Effector memory CD8-positive, alpha-beta T cell (primary cell): ENCODE results near the gene STK32A.

Experiments
- ATAC-seq: fragments of 150-1000 bp; cut with Tn5 transposase; replicated peaks from 2 replicates; pipeline ENCODE4 v1.10.0; 2021; ENCODE audit warnings: mild to moderate bottlenecking, moderate library complexity
- DNase-seq, 3 experiments: peaks; one replicate each; pipeline ENCODE4 v3.0.0; 2021
- H3K27ac Mint-ChIP-seq, 2 donors: one replicate each; pipeline ENCODE4 v1.8.0; 2022; ENCODE audit warnings: mild to moderate bottlenecking in 2 of 2, mixed read lengths in 2 of 2, moderate library complexity in 2 of 2
- H3K27me3 Mint-ChIP-seq, 2 donors: one replicate each; pipeline ENCODE4 v1.8.0; 2022; ENCODE audit warnings: mixed read lengths in 2 of 2
- H3K36me3 Mint-ChIP-seq: one replicate; pipeline ENCODE4 v1.8.0; 2022; ENCODE audit warnings: mild to moderate bottlenecking, moderate library complexity, mixed read lengths; ENCODE audit not compliant: insufficient read depth
- H3K4me1 Mint-ChIP-seq, 2 donors: one replicate each; pipeline ENCODE4 v1.8.0; 2022; ENCODE audit warnings: low read depth in 2 of 2, mixed read lengths in 2 of 2
- H3K4me3 Mint-ChIP-seq, 2 donors: one replicate each; pipeline ENCODE4 v1.8.0; 2022; ENCODE audit warnings: mild to moderate bottlenecking in 2 of 2, mixed read lengths in 2 of 2, moderate library complexity in 2 of 2
- H3K9me3 Mint-ChIP-seq, 2 donors: one replicate each; pipeline ENCODE4 v1.8.0; 2022; ENCODE audit warnings: mixed read lengths in 2 of 2

The STK32A gene

DNA sequence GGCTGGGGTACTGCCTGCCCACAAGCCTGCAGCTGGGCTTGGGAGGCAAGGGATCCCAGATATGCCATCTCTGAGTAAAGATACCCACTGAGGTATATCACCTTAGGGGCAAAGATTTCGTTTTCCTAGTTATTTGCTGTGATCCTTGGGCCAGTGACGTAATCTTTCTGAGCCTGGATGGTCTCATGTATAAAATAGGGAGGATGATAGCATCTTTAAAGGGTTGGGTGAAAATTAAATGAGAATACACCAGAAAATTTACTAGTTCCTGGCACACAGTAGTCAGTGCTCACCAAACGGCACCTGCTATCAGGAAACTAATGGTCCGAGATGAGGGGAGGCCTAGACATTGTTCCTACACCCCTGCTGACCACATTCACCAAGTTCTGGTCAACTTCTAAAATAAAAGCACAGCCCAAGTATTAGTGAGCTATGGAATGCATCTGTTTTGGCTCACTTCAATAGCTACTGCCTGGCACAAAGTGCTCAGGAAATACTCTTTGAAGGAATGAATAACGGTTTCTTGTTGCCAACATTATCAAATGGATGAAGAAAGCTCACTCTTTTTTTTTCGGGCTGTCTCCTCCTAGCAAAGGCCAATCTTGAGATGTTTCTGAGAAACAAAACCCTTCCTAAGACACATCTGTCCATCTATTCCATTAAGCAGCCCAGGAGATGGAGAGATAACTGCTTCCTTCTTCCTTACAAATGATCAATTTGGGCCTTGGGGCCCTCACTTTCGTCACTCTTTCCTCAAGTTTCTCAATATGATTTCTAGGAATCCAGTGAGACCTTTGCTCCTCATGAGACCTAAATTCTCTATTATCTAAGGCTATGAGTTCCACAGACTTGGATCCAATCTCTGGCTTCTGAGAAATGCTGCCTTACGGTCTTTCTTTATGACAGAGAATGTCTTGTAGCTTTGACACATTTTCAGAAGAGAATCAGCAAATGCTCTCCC lies 176.8 kb downstream of the STK32A start:
- no peaks in the 10 kb centered on the region for H3K36me3 Mint-ChIP-seq

GRCh38 chr5:147412561-147412960 lies 177.7 kb downstream of the STK32A start:
- no peak overlapping the region for H3K4me3 Mint-ChIP-seq
- no peaks in the 10 kb centered on the region for H3K9me3 Mint-ChIP-seq
- no peaks in the 10 kb centered on the region for H3K36me3 Mint-ChIP-seq
- H3K27me3 Mint-ChIP-seq, result peaks cover 12 to 28% of the 10 kb centered on the region in 2 donors
- H3K27ac Mint-ChIP-seq, result no peak overlapping the region
- H3K4me1 Mint-ChIP-seq, result no peaks in the 10 kb centered on the region
- DNase-seq (no peak), ATAC-seq (no peak)

More for the DNA sequence above, 176.8 kb downstream of the STK32A start:
- DNase-seq, result no peak
- ATAC-seq, result no peak
- H3K27ac Mint-ChIP-seq, result no peak overlapping the region
- H3K4me1 Mint-ChIP-seq, result no peaks in the 10 kb centered on the region
- no peaks in the 10 kb centered on the region for H3K9me3 Mint-ChIP-seq
- peaks cover 18 to 28% of the 10 kb centered on the region in 2 donors for H3K27me3 Mint-ChIP-seq
- no peak overlapping the region for H3K4me3 Mint-ChIP-seq

DNA sequence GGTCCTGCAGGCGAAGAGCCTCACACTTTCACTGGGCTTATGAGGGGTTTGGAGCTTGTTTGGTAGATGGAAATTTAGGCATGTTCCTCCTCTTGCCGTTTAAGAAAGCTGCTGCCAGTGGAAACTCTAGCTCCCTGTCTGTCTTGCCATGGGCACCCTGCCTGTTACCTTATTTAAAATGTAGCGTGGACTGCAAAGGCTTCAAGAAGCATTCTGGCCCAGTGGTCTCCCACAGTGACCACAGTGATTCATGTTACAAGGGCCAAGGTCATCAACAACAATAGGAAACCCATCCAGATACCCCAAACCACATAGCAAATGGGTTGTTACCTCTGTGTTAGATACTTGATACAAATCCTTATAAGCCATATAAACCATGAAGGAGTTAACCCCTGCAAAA lies 178.4 kb downstream of the STK32A start:
- Mint-ChIP-seq H3K4me3 (no peak overlapping the region), H3K27me3 (peaks cover 12 to 35% of the 10 kb centered on the region in 2 donors), H3K36me3 (no peaks in the 10 kb centered on the region), H3K27ac (no peak overlapping the region), H3K9me3 (no peaks in the 10 kb centered on the region), H3K4me1 (no peaks in the 10 kb centered on the region)
- DNase-seq (no peak), ATAC-seq (no peak)

GRCh38 chr5:147415651-147416050 lies 180.8 kb downstream of the STK32A start:
- no peak for ATAC-seq
- no peak overlapping the region for H3K4me3 Mint-ChIP-seq
- H3K36me3 Mint-ChIP-seq, result no peaks in the 10 kb centered on the region
- no peak for DNase-seq
- peaks cover 20 to 54% of the 10 kb centered on the region in 2 donors for H3K27me3 Mint-ChIP-seq
- no peaks in the 10 kb centered on the region for H3K4me1 Mint-ChIP-seq
- H3K27ac Mint-ChIP-seq, result no peak overlapping the region
- H3K9me3 Mint-ChIP-seq, result no peaks in the 10 kb centered on the region

GRCh38 chr5:147417135-147417813 lies 182.4 kb downstream of the STK32A start:
- H3K4me1 Mint-ChIP-seq, result no peaks in the 10 kb centered on the region
- no peaks in the 10 kb centered on the region for H3K36me3 Mint-ChIP-seq
- no peak for ATAC-seq
- H3K27ac Mint-ChIP-seq, result no peak overlapping the region
- no peak for DNase-seq
- H3K9me3 Mint-ChIP-seq, result no peaks in the 10 kb centered on the region
- no peak overlapping the region for H3K4me3 Mint-ChIP-seq
- peaks cover 20 to 56% of the 10 kb centered on the region in 2 donors for H3K27me3 Mint-ChIP-seq

DNA sequence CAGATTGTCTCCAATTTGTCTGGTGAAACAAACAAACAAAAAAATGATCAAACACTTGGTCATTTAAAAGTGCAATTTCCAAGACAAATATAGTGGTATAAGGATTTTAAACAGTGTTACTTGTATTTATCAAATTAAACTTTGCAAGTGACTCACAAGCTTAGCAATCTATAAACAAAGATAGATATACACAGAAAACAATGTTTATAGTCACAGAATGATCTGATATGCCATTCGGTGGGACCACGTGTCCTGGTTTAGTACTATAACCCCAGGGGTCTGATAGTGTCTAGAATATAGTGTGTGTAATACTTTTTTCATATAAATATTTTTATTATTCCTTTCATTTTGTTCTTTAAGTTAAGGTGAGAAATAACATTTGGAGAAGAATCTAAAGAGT lies 183.8 kb downstream of the STK32A start:
- no peak overlapping the region for H3K27ac Mint-ChIP-seq
- H3K9me3 Mint-ChIP-seq, result no peaks in the 10 kb centered on the region
- no peak overlapping the region for H3K4me3 Mint-ChIP-seq
- H3K4me1 Mint-ChIP-seq, result no peaks in the 10 kb centered on the region
- peaks cover 20 to 52% of the 10 kb centered on the region in 2 donors for H3K27me3 Mint-ChIP-seq
- no peaks in the 10 kb centered on the region for H3K36me3 Mint-ChIP-seq
- no peak for ATAC-seq
- no peak for DNase-seq

GRCh38 chr5:147426640-147427327 lies 192.0 kb downstream of the STK32A start:
- no peaks in the 10 kb centered on the region for H3K4me1 Mint-ChIP-seq
- H3K27me3 Mint-ChIP-seq, result peaks cover 11 to 18% of the 10 kb centered on the region in 2 donors
- no peaks in the 10 kb centered on the region for H3K9me3 Mint-ChIP-seq
- no peak for DNase-seq
- ATAC-seq, result no peak
- no peak overlapping the region for H3K27ac Mint-ChIP-seq
- H3K36me3 Mint-ChIP-seq, result no peaks in the 10 kb centered on the region
- H3K4me3 Mint-ChIP-seq, result no peak overlapping the region

DNA sequence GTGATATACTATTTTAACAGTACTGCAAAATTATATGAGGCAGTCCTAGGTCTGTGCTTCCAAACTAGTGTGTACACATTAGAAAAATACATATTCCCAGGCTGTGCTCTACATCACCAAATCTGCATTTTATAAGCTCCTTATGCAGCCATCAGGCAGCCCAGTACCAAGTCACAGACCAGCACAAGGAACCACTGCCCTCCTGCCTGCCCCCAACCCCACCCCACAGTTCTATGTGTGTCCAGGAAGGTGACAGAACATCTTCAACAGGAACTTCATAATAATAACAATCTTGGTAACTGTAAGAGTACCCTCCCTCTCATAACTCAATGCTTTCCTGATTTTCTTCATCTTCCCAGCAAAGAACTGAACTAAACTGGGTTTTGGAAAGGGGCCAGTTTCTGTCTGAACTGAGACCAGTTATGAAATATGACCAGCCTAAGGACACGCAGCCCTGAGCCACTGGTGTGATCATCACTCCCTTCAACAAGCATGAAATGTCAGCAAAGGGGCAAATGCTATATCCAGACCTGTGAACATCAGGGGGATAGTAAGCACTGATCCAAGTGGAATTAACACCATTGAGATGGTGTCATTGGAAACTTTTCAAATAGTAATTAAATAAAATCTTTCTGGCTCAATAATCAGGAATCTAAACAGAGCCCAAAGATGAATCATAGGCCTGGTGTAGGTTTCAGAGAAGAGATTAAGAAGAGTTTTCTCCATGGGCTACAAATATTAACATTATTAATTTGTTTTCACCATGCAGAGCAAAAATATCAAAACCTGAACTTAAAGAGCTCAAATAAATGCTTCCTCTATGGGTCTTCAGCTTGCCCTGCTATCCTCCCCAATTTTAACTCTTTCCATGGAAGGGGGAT lies 192.9 kb downstream of the STK32A start:
- H3K27ac Mint-ChIP-seq, result no peak overlapping the region
- no peaks in the 10 kb centered on the region for H3K9me3 Mint-ChIP-seq
- H3K4me1 Mint-ChIP-seq, result no peaks in the 10 kb centered on the region
- peaks cover 17 to 18% of the 10 kb centered on the region in 2 donors for H3K27me3 Mint-ChIP-seq
- ATAC-seq (no peak), DNase-seq (no peak)
- no peak overlapping the region for H3K4me3 Mint-ChIP-seq
- H3K36me3 Mint-ChIP-seq, result no peaks in the 10 kb centered on the region

DNA sequence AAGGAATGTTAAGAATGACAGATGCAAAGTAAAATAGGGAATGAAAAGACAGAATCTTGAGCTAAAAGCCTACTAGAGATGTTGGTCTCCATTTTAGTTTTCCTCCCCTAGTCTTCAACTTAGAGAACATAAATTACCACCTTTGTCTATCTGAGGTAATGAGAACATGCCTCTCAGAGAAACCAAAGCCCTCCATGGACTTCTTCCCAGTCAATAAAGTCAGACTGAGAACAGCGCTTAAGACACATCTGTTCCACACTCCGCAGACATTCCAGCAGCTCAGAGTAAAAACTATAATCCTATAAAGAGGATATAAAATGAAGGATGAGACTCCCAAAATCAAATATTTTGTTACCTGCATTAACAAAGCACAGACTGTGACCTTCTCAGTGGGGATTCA lies 195.8 kb downstream of the STK32A start:
- no peak for ATAC-seq
- no peaks in the 10 kb centered on the region for H3K4me1 Mint-ChIP-seq
- H3K27me3 Mint-ChIP-seq, result peaks cover 23 to 27% of the 10 kb centered on the region in 2 donors
- no peak overlapping the region for H3K27ac Mint-ChIP-seq
- DNase-seq, result no peak
- H3K36me3 Mint-ChIP-seq, result no peaks in the 10 kb centered on the region
- H3K9me3 Mint-ChIP-seq, result no peaks in the 10 kb centered on the region
- no peak overlapping the region for H3K4me3 Mint-ChIP-seq

- ATAC-seq (no peak), DNase-seq (no peak)
- Mint-ChIP-seq H3K4me3 (no peak overlapping the region), H3K36me3 (no peaks in the 10 kb centered on the region), H3K4me1 (no peaks in the 10 kb centered on the region), H3K27ac (no peak overlapping the region), H3K27me3 (peaks cover 22 to 27% of the 10 kb centered on the region in 2 donors), H3K9me3 (no peaks in the 10 kb centered on the region)
These were observed 196.8 kb downstream of the STK32A start for GRCh38 chr5:147431586-147431985.

DNA sequence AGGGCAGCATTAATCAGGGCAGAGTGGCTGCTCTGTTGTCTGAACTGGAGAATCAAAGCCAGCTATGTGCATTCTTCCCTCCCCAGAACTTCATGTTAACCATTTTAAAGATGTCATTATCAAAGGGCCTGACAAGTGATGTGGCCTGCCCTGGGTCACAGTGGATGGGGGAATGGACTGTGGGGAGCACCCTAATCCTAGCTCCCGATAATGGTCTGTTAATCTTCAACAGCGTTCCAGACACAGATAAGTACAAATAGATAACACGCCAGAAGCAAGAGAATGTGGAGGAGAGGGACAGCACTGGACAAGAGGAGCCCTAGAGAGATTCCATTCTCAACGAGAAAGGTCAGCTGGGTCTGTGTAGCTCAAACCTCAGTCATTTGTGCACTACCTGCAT lies 197.5 kb downstream of the STK32A start:
- Mint-ChIP-seq H3K27me3 (peaks cover 22 to 27% of the 10 kb centered on the region in 2 donors), H3K27ac (no peak overlapping the region), H3K4me1 (no peaks in the 10 kb centered on the region), H3K9me3 (no peaks in the 10 kb centered on the region), H3K36me3 (no peaks in the 10 kb centered on the region), H3K4me3 (no peak overlapping the region)
- DNase-seq (no peak), ATAC-seq (no peak)

DNA sequence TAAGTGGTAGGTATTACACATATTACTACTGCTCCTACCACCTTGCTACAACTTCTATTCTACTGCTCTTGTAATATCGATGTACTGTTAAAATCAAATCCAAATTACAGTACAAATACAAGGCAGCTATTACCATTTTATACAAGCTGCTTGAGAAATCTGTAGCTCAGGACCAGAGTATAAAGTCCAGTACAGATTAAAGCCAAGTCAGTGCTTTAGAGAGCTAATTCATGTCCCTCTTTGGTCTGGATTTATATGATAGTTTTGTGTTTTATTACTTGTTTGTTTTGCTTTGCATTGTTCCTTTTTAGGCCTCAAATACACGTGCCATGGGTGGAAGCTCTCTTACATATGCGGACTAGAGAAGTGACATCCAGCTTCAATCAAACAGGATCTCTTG lies 199.2 kb downstream of the STK32A start:
- no peaks in the 10 kb centered on the region for H3K36me3 Mint-ChIP-seq
- no peak overlapping the region for H3K27ac Mint-ChIP-seq
- no peaks in the 10 kb centered on the region for H3K4me1 Mint-ChIP-seq
- no peak for ATAC-seq
- DNase-seq, result no peak
- no peak overlapping the region for H3K4me3 Mint-ChIP-seq
- H3K9me3 Mint-ChIP-seq, result no peaks in the 10 kb centered on the region
- peaks cover 19 to 20% of the 10 kb centered on the region in 2 donors for H3K27me3 Mint-ChIP-seq

DNA sequence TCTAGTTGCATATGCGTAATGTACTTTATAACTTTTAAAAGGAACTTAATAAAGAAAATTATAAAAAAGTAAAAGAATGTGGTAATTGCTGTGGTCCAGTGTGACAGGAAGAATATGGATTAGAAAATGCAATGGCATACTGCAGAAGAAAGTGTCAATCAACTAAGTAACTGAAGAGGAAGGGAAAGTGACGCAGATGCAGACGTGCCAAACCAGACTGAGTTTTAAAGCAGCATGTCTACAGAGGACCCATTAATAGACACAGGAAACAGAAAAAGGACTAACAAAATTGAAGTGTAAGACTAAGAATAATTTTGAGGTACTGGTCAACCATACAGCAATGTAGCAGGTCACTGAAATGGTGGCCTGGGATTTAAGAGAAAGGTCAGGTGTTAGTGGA lies 201.8 kb downstream of the STK32A start:
- no peaks in the 10 kb centered on the region for H3K9me3 Mint-ChIP-seq
- ATAC-seq (no peak), DNase-seq (no peak)
- no peak overlapping the region for H3K4me3 Mint-ChIP-seq
- peaks cover 22 to 32% of the 10 kb centered on the region in 2 donors for H3K27me3 Mint-ChIP-seq
- no peak overlapping the region for H3K27ac Mint-ChIP-seq
- no peaks in the 10 kb centered on the region for H3K36me3 Mint-ChIP-seq
- no peaks in the 10 kb centered on the region for H3K4me1 Mint-ChIP-seq
